HG03520 (cell line): ENCODE measurements around the gene SULT2B1.

Experiments used
- ATAC-seq: cut with Tn5 transposase; IDR thresholded peaks from one replicate; pipeline ENCODE4 v1.9.1; 2021; ENCODE audit warnings: mild to moderate bottlenecking, moderate library complexity; ENCODE audit not compliant: unreplicated experiment

The SULT2B1 gene

DNA sequence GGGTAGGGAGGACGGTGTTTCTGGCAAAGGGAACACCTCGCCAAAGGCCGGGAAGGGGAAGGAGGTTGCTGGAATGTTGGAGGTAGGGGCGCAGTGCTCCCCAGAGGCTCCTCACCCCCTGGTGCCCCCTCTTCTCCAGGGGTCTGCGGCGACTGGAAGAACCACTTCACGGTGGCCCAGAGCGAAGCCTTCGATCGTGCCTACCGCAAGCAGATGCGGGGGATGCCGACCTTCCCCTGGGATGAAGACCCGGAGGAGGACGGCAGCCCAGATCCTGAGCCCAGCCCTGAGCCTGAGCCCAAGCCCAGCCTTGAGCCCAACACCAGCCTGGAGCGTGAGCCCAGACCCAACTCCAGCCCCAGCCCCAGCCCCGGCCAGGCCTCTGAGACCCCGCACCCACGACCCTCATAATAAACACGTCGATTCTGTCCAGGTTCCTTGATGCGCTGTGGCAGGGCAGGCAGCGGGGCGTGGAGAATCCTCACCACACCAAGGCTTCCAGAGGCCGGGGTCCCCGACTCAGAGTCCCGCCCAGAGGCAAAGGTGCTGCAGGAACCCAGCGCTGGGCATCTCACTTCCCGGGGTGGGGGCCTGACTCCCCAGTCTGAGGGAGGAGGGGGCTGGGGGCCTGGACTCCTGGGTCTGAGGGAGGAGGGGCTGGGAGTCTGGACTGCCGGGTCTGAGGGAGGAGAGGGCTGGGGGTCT is 47.2 kb downstream of the SULT2B1 start:
- no peak for ATAC-seq

GRCh38 chr19:48600679-48601417 is 48.9 kb downstream of the SULT2B1 start:
- no peak for ATAC-seq

- ATAC-seq = no peak
Observed at GRCh38 chr19:48603001-48603400, 51.0 kb downstream of the SULT2B1 start.

GRCh38 chr19:48603449-48603848 is 51.5 kb downstream of the SULT2B1 start:
- ATAC-seq = no peak

- ATAC-seq = no peak
Observed at GRCh38 chr19:48603850-48604249, 51.9 kb downstream of the SULT2B1 start.

- no peak for ATAC-seq
Observed at GRCh38 chr19:48606463-48607358, 54.7 kb downstream of the SULT2B1 start, which contains the start of gene SPACA4. Gene SPACA4, plus strand, starts transcription at chr19:48606742. Its CDS starts 237 bp downstream, at chr19:48606979.

- no peak for ATAC-seq
Observed at GRCh38 chr19:48607359-48607755, 55.4 kb downstream of the SULT2B1 start.

- no peak for ATAC-seq
Observed at GRCh38 chr19:48608798-48609263, 56.9 kb downstream of the SULT2B1 start.

GRCh38 chr19:48609571-48610108 is 57.7 kb downstream of the SULT2B1 start:
- ATAC-seq = no peak

GRCh38 chr19:48611872-48612271 is 59.9 kb downstream of the SULT2B1 start:
- no peak for ATAC-seq

DNA sequence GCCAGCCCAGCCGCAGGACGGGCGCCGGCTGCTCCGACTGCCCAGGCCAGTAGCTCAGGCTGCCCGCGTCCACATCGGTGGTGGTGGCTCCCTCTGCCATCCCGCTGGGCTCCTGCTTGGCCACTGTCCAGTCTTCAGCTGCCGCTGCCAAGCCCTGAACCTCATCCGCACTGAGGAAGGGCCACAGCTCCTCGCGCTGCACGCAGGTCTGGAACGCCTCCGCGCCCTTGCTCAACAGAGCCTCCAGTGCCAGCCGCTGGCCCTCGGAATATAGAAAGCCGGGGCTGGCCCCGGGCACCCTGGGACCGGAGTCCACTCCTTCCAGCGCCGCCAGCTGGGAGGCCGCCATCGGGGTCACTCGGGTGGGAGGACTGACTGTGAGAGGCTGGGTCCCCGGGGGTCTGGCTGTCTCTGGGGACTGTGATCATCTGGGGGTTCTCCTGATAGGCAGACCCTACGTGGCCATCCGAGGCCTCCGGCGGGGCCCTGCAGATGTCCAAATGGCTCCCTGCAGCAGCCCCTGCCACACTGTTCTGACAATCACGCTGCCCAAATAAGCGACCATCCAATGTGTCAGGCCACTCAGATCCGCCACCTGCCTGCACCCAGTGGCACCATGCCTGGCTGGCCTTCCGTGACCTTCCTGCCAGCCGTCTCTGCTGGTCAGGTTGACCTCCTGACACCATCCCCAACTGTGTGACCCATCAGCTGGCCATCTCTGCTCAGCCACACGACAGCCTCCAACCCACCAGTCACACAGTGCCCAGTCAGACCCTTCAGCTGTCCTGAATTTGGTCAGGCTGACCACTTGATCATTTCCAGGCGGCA is 61.3 kb downstream of the SULT2B1 start:
- no peak for ATAC-seq

DNA sequence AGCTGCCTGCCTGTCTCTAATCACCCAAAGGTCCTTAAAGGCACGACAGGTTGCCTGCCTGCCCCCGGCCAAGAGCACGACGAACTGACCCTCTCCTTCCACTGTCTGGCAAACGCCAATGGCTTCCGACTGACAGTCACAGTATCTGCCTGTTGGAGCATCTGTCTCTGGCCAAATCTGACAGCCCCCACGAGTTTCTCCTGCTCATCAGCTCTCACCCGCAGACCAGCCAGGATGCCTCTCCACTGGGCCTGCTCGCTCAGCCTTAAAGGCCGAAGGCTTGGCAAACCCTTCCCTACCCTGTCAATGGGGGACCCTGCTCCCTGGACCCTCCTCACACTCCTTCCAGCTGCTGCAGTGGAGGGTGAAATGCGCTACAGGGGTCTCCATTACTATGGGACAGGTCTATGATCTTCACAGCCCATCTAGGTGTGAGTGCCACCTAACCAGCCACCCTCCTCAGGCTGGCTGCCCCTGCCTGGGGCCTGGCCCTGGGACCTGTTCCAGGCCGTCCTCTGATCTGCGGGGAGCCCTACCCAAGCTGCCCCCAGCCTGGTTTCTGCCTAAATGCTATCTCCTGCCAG is 62.0 kb downstream of the SULT2B1 start:
- no peak for ATAC-seq

DNA sequence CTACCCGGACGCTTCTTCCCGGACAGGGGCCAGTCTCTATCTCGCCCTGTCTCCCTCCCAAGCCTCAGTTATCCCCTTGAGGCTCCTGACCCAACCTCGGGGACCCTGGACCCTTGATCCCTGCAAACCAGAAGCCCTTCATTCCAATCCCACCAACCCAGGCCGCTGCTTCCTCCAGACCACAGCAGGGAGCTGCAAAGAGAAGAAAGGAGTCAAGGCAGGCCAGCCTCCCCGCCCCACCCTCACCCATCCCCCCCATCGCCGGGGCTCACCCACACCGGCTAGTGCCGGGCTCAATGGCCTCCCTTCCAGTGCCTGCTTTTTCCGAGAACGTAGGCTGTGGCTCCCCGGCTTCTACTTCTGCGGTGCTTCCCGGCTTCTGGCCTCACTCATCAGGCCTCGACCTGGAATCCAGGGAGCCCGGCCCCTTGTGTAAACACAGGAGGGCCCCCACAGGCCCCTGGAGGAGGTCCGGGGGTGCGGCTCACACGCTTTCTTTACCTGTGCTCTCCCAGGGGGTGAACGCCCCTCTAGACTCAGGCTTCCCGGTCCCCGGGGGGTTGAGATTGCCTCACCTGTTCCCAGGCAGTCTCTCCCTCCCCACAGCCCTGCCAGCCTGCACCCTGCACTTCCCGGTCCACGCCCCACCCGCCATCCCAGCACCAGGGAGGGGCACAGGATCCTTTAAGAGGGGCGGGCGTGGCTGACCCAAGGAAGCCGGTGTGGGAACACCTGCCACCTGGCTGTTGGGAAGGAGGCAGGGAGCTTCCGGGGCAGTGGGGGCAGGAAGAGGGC is 62.7 kb downstream of the SULT2B1 start, which contains the start of gene FAM83E:
Gene FAM83E (minus strand): TSS at position 641 of the 795 bp plus-strand sequence. CDS start 1,704 bp downstream, outside the sequence.
- no peak for ATAC-seq

GRCh38 chr19:48615231-48616040 is 63.5 kb downstream of the SULT2B1 start:
- ATAC-seq = no peak

- no peak for ATAC-seq
Observed at GRCh38 chr19:48616041-48616436, 64.1 kb downstream of the SULT2B1 start.

- no peak for ATAC-seq
Observed at GRCh38 chr19:48616491-48617056, 64.6 kb downstream of the SULT2B1 start.

- no peak for ATAC-seq
Observed at GRCh38 chr19:48617146-48617937, 65.4 kb downstream of the SULT2B1 start.
